Measurements from ENCODE around the gene RASSF3.
"Not testable (repeated sequence)": the region's sequence is repeated elsewhere in the genome, so short reads cannot be mapped to it uniquely, and the experiment has no call there.

The RASSF3 gene

GRCh38 chr12:64631197-64631596 lies 20.9 kb downstream of the RASSF3 start:
- DNase-seq (ENCODE audit: low read depth in 4 of 4, low spot score in 1 of 4): no peak

- DNase-seq (ENCODE audit: low read depth in 4 of 4, low spot score in 1 of 4): no peak
Measured at GRCh38 chr12:64633011-64633939, 23.0 kb downstream of the RASSF3 start.

DNA sequence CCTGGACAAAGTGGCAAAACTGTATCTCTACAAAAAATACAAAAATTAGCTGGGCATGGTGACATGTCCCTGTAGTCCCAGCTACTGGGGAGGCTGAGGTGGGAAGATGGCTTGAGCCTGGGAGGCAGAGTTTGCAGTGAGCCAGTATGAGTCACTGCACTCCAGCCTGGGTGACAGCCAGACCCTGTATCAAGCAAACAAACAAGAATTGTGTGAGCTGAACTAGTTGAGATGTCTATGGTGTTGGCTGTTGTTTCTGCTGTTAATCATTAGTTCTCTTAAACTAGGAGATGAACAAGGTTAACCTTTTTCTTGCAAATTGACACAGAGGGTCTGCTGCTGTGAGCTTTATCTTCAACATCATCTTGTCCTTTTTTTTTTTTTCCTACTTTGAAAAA lies 23.6 kb downstream of the RASSF3 start:
- no peak for DNase-seq (ENCODE audit: low read depth in 4 of 4, low spot score in 1 of 4)

GRCh38 chr12:64634508-64635092 lies 24.3 kb downstream of the RASSF3 start:
- DNase-seq (ENCODE audit: low read depth in 4 of 4, low spot score in 1 of 4): no peak

GRCh38 chr12:64635356-64635998 lies 25.2 kb downstream of the RASSF3 start:
- no peak for DNase-seq (ENCODE audit: low read depth in 4 of 4, low spot score in 1 of 4)

GRCh38 chr12:64636856-64637255 lies 26.6 kb downstream of the RASSF3 start:
- no peak for DNase-seq (ENCODE audit: low read depth in 4 of 4, low spot score in 1 of 4)

GRCh38 chr12:64639466-64639865 lies 29.2 kb downstream of the RASSF3 start:
- no peak for DNase-seq (ENCODE audit: low read depth in 4 of 4, low spot score in 1 of 4)

DNA sequence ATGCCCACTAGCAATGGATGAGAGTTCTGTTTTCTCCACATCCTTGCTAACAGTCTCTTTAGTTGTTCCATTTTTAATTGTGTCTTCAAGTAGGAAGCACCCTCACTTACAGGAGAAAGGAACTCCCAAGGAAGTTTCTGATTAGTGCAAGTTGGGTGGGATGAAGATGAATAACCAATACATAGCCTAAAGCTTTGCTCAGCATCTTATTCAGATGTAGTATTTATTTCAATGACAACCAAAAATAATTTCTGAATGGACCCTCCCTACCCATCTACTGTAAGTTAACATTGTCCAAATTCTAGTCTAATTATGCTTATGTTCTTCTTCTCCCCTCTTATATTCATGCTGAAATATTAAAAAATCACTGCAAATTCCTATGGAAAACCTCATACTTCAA lies 36.0 kb downstream of the RASSF3 start:
- no peak for DNase-seq (ENCODE audit: low read depth in 4 of 4, low spot score in 1 of 4)

DNA sequence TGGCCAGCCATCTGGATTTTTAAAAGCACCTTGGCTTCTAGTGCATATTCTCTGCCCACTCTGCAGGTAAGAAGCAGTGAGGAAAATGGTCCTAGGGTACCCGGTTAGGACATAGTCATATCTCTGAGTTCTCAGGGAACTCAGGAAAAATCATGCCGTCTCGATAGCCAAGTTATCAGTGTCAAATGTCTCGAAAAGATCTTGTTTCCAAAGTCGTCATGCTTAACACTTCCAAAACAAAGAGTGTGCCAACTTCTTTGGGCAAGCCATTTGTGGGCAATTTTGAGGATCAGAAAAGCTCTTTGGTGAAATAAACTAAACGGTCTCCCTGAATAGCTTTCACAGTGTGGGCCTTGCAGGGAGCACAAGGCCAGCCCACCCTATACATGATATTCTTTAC lies 39.2 kb downstream of the RASSF3 start:
- no peak for DNase-seq (ENCODE audit: low read depth in 4 of 4, low spot score in 1 of 4)

DNA sequence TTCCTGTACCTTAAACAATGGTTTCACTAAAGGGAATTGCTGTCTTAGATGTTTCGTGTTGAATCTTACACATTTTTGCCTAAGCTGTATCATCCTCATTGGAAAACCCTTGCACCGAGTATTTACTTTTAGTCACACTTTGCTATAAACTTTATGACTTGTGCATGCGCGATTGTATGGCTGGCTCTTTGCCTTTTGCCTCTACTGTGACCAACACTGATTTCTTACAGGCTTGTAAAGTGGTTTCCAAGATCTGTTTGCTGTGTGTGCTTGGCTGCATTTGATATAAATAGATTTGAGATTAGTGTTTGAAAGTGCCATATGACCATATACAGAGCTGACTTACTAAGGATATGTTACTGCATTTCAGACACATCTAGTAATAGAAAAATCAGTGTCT lies 40.5 kb downstream of the RASSF3 start:
- DNase-seq (ENCODE audit: low read depth in 4 of 4, low spot score in 1 of 4): no peak

GRCh38 chr12:64652346-64652745 lies 42.1 kb downstream of the RASSF3 start:
- DNase-seq (ENCODE audit: low read depth in 4 of 4, low spot score in 1 of 4): no peak

GRCh38 chr12:64653123-64653522 lies 42.8 kb downstream of the RASSF3 start:
- DNase-seq (ENCODE audit: low read depth in 4 of 4, low spot score in 1 of 4): no peak

DNA sequence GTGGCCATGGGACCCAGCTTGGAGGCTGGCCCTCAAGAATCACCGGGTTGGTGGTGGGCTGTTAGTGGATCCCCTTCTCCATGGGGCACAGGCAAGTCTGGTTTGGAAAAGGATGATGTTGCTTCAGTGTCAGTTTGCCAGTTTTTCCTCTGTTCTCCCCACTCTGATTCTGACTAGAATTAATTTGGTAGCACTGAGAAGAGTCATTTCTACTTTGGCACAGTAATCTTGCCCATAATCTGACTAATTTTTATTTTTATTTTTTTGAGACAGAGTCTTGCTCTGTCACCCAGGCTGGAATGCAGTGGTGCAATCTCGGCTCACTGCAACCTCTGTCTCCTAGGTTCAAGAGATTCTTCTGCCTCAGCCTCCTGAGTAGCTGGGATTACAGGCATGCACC lies 43.6 kb downstream of the RASSF3 start:
- not testable (repeated sequence) for DNase-seq (ENCODE audit: low read depth in 4 of 4, low spot score in 1 of 4)

DNA sequence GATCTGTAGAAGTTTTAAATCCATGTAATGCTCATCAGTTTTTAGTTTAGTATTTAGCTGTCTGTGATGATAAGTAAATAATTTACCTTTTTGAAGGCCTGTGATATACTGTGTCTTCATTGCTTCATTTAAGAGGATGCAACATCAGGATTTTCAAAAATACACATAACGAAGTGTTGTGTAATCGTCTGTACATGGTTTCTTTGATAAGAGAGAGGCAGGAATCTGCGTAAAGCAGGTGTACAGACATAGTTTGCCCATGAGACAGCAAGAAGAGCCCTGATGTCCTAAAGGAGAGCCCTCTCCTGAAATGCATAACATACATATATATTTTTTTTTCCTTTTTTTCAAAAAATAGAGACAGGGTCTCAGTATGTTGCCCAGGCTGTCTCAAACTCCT lies 44.8 kb downstream of the RASSF3 start:
- no peak for DNase-seq (ENCODE audit: low read depth in 4 of 4, low spot score in 1 of 4)

GRCh38 chr12:64656429-64656828 lies 46.1 kb downstream of the RASSF3 start:
- DNase-seq (ENCODE audit: low read depth in 4 of 4, low spot score in 1 of 4): no peak

GRCh38 chr12:64658892-64659481 lies 48.7 kb downstream of the RASSF3 start:
- no peak for DNase-seq (ENCODE audit: low read depth in 4 of 4, low spot score in 1 of 4)

DNA sequence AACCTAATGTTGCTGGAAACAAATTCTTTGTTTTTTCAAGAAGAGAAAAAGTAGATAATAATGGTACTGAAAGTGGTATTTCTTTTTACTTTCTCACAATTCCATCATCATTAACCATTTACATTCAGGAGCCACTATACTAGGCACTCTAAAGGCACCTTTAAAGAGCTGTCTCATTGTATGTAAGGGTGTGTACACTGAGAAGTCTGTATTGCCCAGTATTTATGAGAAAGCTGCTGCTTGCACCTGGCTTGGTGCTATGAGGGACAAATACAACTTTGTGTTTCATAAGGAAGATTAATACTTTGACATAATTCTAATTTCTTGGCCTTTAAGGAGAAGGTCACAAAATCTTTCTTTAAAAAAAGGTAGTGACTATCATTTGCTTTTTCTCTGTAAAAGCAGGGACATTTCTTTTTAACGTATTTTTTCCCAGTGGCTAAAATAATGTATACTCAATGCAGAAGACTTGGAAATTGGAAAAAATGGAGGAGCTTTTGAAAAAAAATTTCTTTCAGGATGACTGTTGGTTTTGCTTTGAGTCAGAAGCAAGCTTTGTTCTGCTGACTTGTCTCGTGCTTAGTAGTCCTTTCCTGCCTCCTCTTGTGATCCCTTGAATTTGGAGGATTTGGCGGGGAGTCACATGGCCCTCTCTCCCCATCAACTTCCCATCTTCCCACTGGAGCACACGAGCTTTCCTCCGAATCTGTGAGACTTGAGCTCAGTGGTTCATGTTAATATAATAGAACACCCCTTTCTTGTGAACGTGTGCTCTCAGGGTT lies 50.1 kb downstream of the RASSF3 start:
- DNase-seq (ENCODE audit: low read depth in 4 of 4, low spot score in 1 of 4): no peak

DNA sequence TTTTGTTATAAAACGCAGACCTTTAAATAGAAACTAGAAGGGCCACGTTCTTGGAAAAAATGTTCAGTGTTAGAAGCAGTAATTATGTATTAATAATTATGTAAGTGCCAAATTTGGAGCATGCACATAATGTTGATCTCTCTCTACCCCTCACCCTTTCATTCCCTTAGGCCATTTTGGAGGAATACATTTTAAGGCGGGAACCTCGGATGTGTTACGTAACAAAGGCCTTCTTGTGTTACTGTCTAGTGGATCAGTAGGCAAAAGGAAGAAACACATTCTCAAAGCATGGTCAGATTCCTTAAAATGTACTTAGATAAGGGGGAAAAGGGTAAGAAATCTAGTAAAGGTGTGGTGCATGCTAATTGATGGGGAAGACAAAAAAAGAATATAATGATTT lies 52.7 kb downstream of the RASSF3 start:
- DNase-seq (ENCODE audit: low read depth in 4 of 4, low spot score in 1 of 4): no peak

DNA sequence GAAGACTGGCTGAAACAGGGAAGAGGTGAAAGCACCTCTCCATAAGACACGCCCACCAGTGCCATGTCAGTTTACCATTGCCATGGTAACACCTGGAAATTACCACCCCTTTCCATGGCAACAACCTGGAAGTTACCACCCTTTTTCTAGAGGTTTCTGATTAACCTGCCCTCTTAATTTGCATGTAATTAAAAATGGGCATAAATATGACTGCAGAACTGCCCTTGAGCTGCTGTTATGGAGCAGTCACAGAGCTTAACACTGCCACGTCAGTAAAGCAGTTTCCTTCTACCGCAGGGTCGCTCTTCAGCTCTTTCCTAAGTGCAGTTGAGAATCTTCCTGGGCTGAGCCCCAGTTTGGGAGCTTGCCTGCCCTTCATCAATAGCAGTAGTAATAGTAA lies 55.2 kb downstream of the RASSF3 start:
- DNase-seq (ENCODE audit: low read depth in 4 of 4, low spot score in 1 of 4): no peak

DNA sequence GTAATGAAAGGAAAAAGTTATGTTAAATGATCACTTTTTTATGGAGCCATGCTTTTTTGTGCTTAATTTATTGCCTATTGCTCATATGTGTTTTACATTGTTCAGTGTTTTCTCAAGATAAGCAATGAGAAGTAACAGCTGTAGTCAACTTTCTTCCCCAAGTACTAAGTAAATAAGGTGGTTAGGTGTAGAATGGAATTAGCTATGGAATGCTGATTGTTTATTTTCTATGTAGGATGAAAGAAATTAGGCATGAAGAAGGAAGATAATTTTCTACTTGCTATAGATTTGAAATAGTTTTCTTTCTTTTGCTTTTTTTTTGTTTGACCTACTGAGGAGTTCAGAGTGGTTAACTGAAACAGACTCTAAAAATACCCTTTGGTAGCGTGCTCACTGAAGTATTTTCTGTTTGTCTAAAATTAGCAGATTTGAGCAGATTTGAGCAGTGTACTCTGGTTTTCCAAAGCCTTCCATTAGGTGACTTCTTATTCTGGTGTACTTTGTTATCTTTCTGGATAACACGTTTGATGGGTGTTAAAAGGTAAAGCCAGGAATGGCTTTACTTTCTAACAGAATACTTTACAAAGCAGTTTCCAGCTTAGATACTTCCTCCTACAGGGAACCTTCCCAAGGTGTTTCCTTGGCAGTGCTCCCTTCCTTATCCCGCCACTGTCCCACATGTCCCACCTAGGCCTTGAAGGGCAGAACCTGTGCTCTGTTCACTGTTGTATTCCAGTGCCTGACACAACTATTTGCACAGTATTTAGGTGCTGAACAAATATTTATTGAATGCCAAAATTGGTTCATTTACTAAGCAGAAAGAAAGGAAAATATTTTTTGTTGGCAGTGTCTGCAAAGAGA lies 56.0 kb downstream of the RASSF3 start:
- no peak for DNase-seq (ENCODE audit: low read depth in 4 of 4, low spot score in 1 of 4)
